Neutrophil (primary cell): ENCODE data around the gene SETD3.

Experiments used
- H3K27ac ChIP-seq: fragments of 200-600 bp; sonication (generic); 2 replicates; pipeline ENCODE4 v1.5.1; 2016; ENCODE audit warnings: mild to moderate bottlenecking, moderate library complexity
- H3K27me3 ChIP-seq: fragments of 200-600 bp; sonication (generic); 2 replicates; pipeline ENCODE4 v1.6.0; 2016; ENCODE audit warnings: mild to moderate bottlenecking
- H3K36me3 ChIP-seq: fragments of 200-600 bp; sonication (generic); 2 replicates; pipeline ENCODE4 v1.5.1; 2017
- H3K4me1 ChIP-seq, 2 experiments: fragments of 200-600 bp in 1 of 2; sonication (generic) in 1 of 2; 1 replicate in 1 of 2; 2 replicates in 1 of 2; pipeline versions ENCODE4 v1.5.1 to v1.6.1; 2013 to 2016; ENCODE audit warnings: low read depth in 1 of 2, low read length in 1 of 2, mild to moderate bottlenecking in 1 of 2, moderate library complexity in 1 of 2; ENCODE audit not compliant: control insufficient read depth in 1 of 2, insufficient read depth in 1 of 2
- H3K4me3 ChIP-seq, 2 experiments: fragments of 200-600 bp in 1 of 2; sonication (generic) in 1 of 2; 1 replicate in 1 of 2; 2 replicates in 1 of 2; pipeline ENCODE4 v1.5.1; 2013 to 2016; ENCODE audit warnings: low read depth in 1 of 2, low read length in 1 of 2, mild to moderate bottlenecking in 1 of 2, moderate library complexity in 1 of 2
- H3K9me3 ChIP-seq: fragments of 200-600 bp; sonication (generic); 2 replicates; pipeline ENCODE4 v1.5.1; 2016
- TF ChIP-seq, protein P1 (sequence below): fragments of 200-600 bp; sonication (generic); IDR thresholded peaks from 2 replicates; pipeline ENCODE4 v1.5.1; 2016; ENCODE audit warnings: antibody characterized with exemption

SETD3 gene

DNA sequence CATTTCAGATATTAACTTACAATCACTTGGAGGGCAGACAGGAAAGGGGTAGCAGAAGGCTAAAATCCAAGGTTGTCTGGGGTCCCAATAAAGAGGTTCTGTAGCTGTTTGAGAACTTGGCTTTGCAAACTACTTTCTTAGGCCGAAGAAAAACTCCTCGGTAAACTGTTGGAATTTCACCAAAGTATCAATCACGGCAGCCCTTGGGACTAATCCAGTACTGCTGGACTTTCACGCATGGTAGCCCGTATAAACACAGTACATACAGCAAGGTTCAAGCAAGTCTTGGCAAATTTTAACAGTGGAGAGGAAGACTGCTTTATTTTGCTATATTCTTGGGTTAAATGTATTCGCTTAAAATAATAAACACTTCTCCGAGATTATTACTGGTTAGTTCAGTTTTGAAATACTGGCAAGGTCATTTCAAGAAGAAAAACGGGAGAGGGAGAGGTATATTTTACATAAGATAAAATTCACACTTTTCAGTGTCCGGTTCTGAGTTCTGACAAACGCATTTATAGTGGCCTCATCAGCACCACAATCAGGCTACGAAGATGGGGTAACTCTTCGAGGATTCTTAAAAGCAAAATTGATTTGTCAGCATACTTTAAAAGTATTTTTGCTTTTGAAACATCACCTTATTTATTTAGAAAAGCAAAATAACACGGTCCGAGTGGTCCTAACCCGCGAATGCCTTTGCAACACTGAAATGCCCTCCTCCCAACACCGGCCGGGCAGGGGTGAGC lies 1.3 kb downstream of the SETD3 start:
- TF ChIP-seq, protein P1, sequence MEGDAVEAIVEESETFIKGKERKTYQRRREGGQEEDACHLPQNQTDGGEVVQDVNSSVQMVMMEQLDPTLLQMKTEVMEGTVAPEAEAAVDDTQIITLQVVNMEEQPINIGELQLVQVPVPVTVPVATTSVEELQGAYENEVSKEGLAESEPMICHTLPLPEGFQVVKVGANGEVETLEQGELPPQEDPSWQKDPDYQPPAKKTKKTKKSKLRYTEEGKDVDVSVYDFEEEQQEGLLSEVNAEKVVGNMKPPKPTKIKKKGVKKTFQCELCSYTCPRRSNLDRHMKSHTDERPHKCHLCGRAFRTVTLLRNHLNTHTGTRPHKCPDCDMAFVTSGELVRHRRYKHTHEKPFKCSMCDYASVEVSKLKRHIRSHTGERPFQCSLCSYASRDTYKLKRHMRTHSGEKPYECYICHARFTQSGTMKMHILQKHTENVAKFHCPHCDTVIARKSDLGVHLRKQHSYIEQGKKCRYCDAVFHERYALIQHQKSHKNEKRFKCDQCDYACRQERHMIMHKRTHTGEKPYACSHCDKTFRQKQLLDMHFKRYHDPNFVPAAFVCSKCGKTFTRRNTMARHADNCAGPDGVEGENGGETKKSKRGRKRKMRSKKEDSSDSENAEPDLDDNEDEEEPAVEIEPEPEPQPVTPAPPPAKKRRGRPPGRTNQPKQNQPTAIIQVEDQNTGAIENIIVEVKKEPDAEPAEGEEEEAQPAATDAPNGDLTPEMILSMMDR, result no peak
- H3K9me3 ChIP-seq, result no peaks in the 10 kb centered on the region
- H3K4me1 ChIP-seq, result peaks cover 45 to 46% of the 10 kb centered on the region in 2 experiments
- H3K27me3 ChIP-seq, result no peaks in the 10 kb centered on the region
- H3K4me3 ChIP-seq, result peak overlapping the region; percentile 92 to 93
- H3K36me3 ChIP-seq, result no peaks in the 10 kb centered on the region
- peak overlapping the region; percentile 92 for H3K27ac ChIP-seq

DNA sequence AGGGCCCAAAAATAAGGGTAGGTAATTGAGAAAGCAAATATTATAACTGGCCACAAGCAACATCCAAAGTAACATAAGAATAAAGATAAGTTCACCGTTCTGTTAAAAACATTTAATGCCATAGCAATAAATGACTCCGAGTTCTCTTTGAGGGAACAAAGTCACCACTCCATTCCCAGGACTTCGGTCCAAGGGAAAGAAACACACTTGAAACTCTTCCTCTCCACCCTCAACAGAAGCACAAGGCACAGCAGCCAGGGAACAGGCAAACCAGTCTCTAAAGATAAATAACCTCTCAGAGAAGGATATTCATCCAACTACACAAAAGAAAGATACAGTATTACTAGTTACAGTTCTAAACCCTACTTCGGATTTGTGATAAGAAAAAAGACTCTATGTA lies 2.5 kb downstream of the SETD3 start:
- no peaks in the 10 kb centered on the region for H3K36me3 ChIP-seq
- H3K9me3 ChIP-seq, result no peaks in the 10 kb centered on the region
- H3K4me3 ChIP-seq, result no peak overlapping the region
- peaks cover 43 to 44% of the 10 kb centered on the region in 2 experiments for H3K4me1 ChIP-seq
- TF ChIP-seq, protein P1, result no peak
- H3K27me3 ChIP-seq, result no peaks in the 10 kb centered on the region
- no peak overlapping the region for H3K27ac ChIP-seq

- peak overlapping the region; percentile 43 for H3K27ac ChIP-seq
- H3K4me1 ChIP-seq, result peaks cover 31 to 32% of the 10 kb centered on the region in 2 experiments
- no peaks in the 10 kb centered on the region for H3K36me3 ChIP-seq
- no peak overlapping the region for H3K4me3 ChIP-seq
- H3K27me3 ChIP-seq, result no peaks in the 10 kb centered on the region
- no peaks in the 10 kb centered on the region for H3K9me3 ChIP-seq
- TF ChIP-seq, protein P1, result no peak
Observed at GRCh38 chr14:99476864-99477263, 3.8 kb downstream of the SETD3 start.

- no peak overlapping the region for H3K4me3 ChIP-seq
- no peaks in the 10 kb centered on the region for H3K9me3 ChIP-seq
- H3K36me3 ChIP-seq, result no peaks in the 10 kb centered on the region
- peaks cover 28 to 30% of the 10 kb centered on the region in 2 experiments for H3K4me1 ChIP-seq
- no peaks in the 10 kb centered on the region for H3K27me3 ChIP-seq
- TF ChIP-seq, protein P1, result no peak
- H3K27ac ChIP-seq, result no peak overlapping the region
Observed at GRCh38 chr14:99475660-99476059, 5.0 kb downstream of the SETD3 start.

DNA sequence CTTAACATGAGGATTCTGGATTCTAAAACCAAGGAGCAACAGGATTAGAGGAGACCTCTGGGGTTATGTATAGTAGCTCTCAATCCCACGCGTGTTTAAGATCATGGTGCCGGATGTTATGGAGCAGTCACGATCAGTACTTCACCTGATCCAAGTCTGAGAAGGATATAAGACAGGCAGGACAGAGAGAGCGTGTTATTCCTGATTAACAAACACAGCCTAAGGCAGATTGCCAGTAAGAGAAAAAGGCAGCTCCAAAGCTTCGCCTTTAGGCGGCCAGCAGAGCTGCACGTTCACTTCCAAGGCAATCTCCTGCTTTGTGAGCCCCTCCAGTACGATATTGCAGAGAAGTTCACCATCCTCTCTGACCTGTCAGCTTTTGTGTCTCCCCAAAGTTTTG lies 5.5 kb downstream of the SETD3 start:
- no peak overlapping the region for H3K27ac ChIP-seq
- no peak overlapping the region for H3K4me3 ChIP-seq
- H3K4me1 ChIP-seq, result peaks cover 28 to 29% of the 10 kb centered on the region in 2 experiments
- no peaks in the 10 kb centered on the region for H3K27me3 ChIP-seq
- TF ChIP-seq, protein P1, result no peak
- H3K9me3 ChIP-seq, result no peaks in the 10 kb centered on the region
- no peaks in the 10 kb centered on the region for H3K36me3 ChIP-seq
